ENCODE results near the gene PFKFB2.
A peak's percentile ranks its signal among the peaks of the same experiment; 100 is the strongest.

The PFKFB2 gene

DNA sequence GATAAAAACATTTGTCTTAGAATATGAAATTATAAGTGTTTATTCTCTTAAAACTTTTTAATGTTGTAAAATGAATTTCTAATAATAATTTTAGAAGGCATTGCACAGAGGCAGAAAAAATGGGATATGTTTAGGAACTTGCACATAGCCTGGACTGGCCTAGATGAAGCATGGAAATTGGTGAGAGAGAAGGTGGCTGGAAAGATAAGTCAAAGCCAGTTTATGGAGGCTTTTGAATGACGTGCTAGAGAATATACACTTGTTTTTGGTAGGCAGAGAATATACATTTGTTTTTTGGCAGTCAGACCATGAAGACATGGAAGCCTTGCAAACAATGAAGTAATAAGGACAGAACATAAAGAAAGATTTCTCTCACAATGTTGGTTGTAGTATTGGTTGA, 48.6 kb downstream of the PFKFB2 start:
- DNase-seq (ENCODE audit: low read depth), result no peak
- no peak for TF ChIP-seq CTCF (IDR thresholded peaks at IDR 0.05; ENCODE audit: low read length, missing control alignments)
- no peak overlapping the region for H3K4me3 ChIP-seq (replicated peaks; ENCODE audit: low read depth, low read length)

GRCh38 chr1:207102146-207102545, 49.1 kb downstream of the PFKFB2 start:
- TF ChIP-seq CTCF (IDR thresholded peaks at IDR 0.05; ENCODE audit: low read length, missing control alignments), result no peak
- no peak for DNase-seq (ENCODE audit: low read depth)
- H3K4me3 ChIP-seq (replicated peaks; ENCODE audit: low read depth, low read length), result no peak overlapping the region

- H3K4me3 ChIP-seq (replicated peaks; ENCODE audit: low read depth, low read length), result no peak overlapping the region
- TF ChIP-seq CTCF (IDR thresholded peaks at IDR 0.05; ENCODE audit: low read length, missing control alignments), result no peak
- DNase-seq (ENCODE audit: low read depth), result no peak
These were observed 49.6 kb downstream of the PFKFB2 start for GRCh38 chr1:207102659-207103058.

DNA sequence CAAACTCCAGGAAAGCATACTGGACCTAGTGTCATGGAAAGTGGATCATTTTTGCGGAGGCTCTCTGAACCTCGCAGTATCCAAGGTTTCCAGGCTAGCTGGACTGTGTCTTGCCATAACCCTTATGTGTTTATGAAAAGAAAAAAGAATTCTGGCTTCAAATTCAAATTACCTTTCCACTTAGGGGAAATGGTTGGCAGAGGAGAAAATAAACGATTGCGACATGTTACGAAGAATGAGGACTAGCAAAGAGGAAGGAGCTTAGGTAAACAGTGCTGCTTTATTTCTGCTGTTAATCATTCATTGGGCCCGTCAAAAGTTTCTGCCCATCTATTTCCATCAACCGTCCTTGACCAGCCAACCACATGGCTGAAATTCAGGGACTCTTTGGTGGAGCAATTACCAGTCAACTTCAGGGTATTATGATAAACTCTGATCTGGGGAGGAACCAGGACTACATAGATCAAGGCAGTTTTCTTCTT, 50.9 kb downstream of the PFKFB2 start, which contains the start of gene C4BPA:
C4BPA (plus strand) TSS at position 342 of the 482 bp plus-strand sequence. CDS start 8,793 bp downstream, outside the sequence.
- H3K4me3 ChIP-seq (replicated peaks; ENCODE audit: low read depth, low read length), result no peak within 1 kb of the TSS
- DNase-seq (ENCODE audit: low read depth), result no peak
- no peak for TF ChIP-seq CTCF (IDR thresholded peaks at IDR 0.05; ENCODE audit: low read length, missing control alignments)

DNA sequence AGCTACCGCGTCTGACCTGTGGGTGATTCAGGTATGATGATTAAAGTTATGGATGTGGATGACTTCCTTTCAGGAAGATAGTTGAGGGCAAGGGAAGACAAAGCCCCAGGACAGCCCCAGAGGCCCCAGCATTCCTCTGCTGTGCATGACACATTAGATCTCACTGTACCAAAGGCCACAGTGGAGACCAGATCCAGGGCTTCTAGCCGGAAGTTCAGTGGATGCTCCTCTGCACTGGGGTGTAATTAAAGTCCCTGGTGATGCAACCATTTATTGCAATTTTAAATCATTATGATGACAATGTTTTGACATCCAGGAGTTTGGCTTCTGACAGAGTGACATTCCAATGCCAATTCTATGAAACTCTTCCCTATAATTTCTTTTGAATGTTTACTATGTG, 55.9 kb downstream of the PFKFB2 start:
- no peak for DNase-seq (ENCODE audit: low read depth)
- no peak for TF ChIP-seq CTCF (IDR thresholded peaks at IDR 0.05; ENCODE audit: low read length, missing control alignments)
- no peak overlapping the region for H3K4me3 ChIP-seq (replicated peaks; ENCODE audit: low read depth, low read length)

GRCh38 chr1:207112616-207113296, 59.7 kb downstream of the PFKFB2 start:
- DNase-seq (ENCODE audit: low read depth), result no peak
- H3K4me3 ChIP-seq (replicated peaks; ENCODE audit: low read depth, low read length), result no peak overlapping the region
- TF ChIP-seq CTCF (IDR thresholded peaks at IDR 0.05; ENCODE audit: low read length, missing control alignments), result no peak

DNA sequence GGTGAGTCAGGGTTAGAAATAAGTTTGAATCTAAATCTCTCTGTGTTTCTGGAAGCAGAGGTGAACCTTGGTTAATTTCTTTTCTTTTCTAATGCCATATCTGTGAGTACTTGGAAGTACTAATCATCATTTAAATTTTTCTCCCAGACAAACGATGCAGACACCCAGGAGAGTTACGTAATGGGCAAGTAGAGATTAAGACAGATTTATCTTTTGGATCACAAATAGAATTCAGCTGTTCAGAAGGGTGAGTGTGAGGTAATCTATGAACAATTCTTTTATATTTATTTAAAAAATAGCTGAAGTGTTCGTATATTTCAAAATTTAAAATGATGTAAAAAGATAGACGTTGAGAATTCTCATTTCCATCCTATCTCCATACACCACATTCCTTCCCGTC, 62.2 kb downstream of the PFKFB2 start:
- no peak overlapping the region for H3K4me3 ChIP-seq (replicated peaks; ENCODE audit: low read depth, low read length)
- peak; percentile 23 for DNase-seq (ENCODE audit: low read depth)
- no peak for TF ChIP-seq CTCF (IDR thresholded peaks at IDR 0.05; ENCODE audit: low read length, missing control alignments)
